Osteocyte (in vitro differentiated cells): ENCODE results near the gene TRAF2. TPM values are rescaled to one million over a fixed set of nuclear protein-coding genes. Genes with fewer than 3 reads are reported as not detected.

Source experiments
- DNase-seq: peaks from one replicate; pipeline ENCODE4 v3.0.0; 2021; ENCODE audit warnings: mixed read lengths; ENCODE audit not compliant: unreplicated experiment; ENCODE audit errors: extremely low spot score
- H3K27ac Mint-ChIP-seq: one replicate; pipeline ENCODE4 v1.8.0; 2021; ENCODE audit warnings: mild to moderate bottlenecking, mixed read lengths; ENCODE audit not compliant: unreplicated experiment
- H3K27me3 Mint-ChIP-seq: one replicate; pipeline ENCODE4 v1.8.0; 2021; ENCODE audit warnings: mixed read lengths; ENCODE audit not compliant: unreplicated experiment
- H3K36me3 Mint-ChIP-seq: one replicate; pipeline ENCODE4 v1.8.0; 2021; ENCODE audit warnings: mixed read lengths; ENCODE audit not compliant: unreplicated experiment
- H3K4me1 Mint-ChIP-seq: one replicate; pipeline ENCODE4 v1.8.0; 2021; ENCODE audit warnings: mixed read lengths; ENCODE audit not compliant: unreplicated experiment
- H3K4me3 Mint-ChIP-seq: one replicate; pipeline ENCODE4 v1.8.0; 2021; ENCODE audit warnings: mild to moderate bottlenecking, moderate library complexity, mixed read lengths; ENCODE audit not compliant: unreplicated experiment
- H3K9me3 Mint-ChIP-seq: one replicate; pipeline ENCODE4 v1.8.0; 2021; ENCODE audit warnings: mixed read lengths; ENCODE audit not compliant: unreplicated experiment
- total RNA-seq: library from RNA; stranded (reverse); gene quantifications from 2 replicates; pipeline ENCODE4 v1.2.1, GENCODE V29; 2021
- TF ChIP-seq, protein P1 (sequence below): fragments of 200-600 bp; sonication (generic); IDR thresholded peaks from 2 replicates; pipeline ENCODE4 v1.5.0; 2021; ENCODE audit warnings: antibody characterized with exemption, mild to moderate bottlenecking, moderate library complexity

Gene TRAF2
- total RNA-seq, 1 donor from 2014 or later: 14.4 TPM

DNA sequence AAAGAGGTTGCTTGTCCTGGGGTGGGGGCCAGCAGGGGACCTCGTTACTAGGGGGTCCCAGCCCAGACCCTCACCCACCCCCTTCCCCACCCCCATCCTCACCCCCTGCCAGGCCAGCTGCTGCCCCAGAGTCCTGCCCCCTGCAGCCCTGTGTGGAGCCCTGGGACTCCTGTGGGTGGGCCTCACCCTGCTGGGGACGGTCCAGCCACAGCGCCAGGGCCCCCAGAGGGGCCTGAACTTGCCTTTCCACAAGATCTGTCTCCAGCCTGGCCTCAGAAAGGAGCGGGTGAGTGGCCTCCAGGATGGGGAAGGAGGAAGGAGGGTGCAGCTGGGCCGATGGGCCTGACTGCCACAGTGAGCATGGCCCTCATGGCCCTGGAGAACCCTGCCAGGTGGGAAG is 83.5 kb downstream of the TRAF2 start:
- H3K4me1 Mint-ChIP-seq: no peaks in the 10 kb centered on the region
- no peak overlapping the region for H3K27ac Mint-ChIP-seq
- H3K9me3 Mint-ChIP-seq: no peaks in the 10 kb centered on the region
- no peak for DNase-seq
- H3K4me3 Mint-ChIP-seq: no peak overlapping the region
- peaks cover 3% of the 10 kb centered on the region for H3K27me3 Mint-ChIP-seq
- no peaks in the 10 kb centered on the region for H3K36me3 Mint-ChIP-seq
- TF ChIP-seq, protein P1, sequence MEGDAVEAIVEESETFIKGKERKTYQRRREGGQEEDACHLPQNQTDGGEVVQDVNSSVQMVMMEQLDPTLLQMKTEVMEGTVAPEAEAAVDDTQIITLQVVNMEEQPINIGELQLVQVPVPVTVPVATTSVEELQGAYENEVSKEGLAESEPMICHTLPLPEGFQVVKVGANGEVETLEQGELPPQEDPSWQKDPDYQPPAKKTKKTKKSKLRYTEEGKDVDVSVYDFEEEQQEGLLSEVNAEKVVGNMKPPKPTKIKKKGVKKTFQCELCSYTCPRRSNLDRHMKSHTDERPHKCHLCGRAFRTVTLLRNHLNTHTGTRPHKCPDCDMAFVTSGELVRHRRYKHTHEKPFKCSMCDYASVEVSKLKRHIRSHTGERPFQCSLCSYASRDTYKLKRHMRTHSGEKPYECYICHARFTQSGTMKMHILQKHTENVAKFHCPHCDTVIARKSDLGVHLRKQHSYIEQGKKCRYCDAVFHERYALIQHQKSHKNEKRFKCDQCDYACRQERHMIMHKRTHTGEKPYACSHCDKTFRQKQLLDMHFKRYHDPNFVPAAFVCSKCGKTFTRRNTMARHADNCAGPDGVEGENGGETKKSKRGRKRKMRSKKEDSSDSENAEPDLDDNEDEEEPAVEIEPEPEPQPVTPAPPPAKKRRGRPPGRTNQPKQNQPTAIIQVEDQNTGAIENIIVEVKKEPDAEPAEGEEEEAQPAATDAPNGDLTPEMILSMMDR: no peak

DNA sequence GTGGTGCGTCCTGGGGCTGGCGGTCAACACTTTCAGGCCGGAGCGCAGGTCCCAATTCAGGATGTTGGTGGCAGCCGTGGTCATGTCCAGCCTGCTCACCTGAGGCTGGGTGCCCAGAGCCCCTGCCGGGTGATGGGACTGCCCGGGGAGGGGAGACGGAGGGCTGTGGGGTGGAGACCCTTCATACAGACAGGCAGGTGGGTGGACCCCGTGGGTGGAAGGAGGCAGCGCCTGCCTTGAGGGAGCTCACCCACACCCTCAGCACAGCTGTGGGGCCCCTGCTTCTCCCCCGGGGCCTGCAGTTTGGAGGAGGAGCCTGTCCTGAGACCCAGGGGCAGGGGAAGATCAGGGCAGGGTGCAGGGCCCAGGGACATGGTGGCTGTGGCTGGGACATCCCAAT is 84.0 kb downstream of the TRAF2 start:
- Mint-ChIP-seq H3K36me3 (no peaks in the 10 kb centered on the region), H3K27me3 (peaks cover 3% of the 10 kb centered on the region), H3K4me1 (peaks cover 3% of the 10 kb centered on the region), H3K4me3 (no peak overlapping the region), H3K9me3 (no peaks in the 10 kb centered on the region), H3K27ac (no peak overlapping the region)
- TF ChIP-seq, protein P1: no peak
- DNase-seq: no peak

DNA sequence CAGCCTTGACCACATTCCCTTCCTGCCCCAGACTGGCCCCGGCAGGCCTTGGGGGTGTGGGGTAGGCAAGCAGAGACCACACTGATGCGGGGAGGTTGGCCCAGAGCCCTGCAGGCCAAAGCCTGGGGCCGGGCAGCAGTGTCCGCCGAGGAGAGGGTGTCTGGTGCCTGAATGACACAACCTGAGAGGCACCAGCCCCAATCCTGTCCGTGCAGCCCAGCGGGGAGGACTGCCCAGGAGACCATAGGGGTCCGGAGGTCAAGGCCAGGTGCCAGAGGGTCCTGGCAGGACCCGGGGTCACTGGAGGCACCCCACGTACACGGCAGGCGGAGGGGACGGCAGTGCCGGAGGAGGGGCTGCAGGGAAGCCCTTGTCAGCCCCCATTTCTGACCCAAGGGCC is 85.4 kb downstream of the TRAF2 start:
- H3K4me1 Mint-ChIP-seq: peaks cover 4% of the 10 kb centered on the region
- H3K36me3 Mint-ChIP-seq: no peaks in the 10 kb centered on the region
- no peak for DNase-seq
- no peaks in the 10 kb centered on the region for H3K27me3 Mint-ChIP-seq
- TF ChIP-seq, protein P1: no peak
- no peaks in the 10 kb centered on the region for H3K9me3 Mint-ChIP-seq
- H3K4me3 Mint-ChIP-seq: no peak overlapping the region
- H3K27ac Mint-ChIP-seq: no peak overlapping the region

DNA sequence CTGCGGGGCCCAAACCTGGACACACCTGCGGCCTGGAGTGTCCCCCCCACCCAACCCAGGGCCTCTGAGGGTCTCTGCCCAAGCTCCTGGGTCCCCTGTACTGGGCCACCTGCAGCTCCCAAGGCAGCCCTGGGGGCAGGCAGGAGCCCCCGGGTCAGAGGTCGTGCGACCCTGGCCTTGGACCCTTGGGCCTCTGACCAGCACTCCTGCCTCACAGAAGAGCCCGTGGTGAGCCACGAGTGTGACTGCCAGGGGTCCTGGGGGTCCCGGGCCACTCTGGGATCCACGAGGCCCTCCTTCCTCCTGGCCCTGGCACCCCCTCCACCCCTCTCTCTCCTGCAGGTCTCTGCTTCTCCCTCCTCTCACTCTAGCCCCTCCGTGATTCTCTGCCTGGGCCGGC is 86.0 kb downstream of the TRAF2 start:
- Mint-ChIP-seq H3K4me3 (no peak overlapping the region), H3K36me3 (no peaks in the 10 kb centered on the region), H3K9me3 (no peaks in the 10 kb centered on the region), H3K4me1 (peaks cover 4% of the 10 kb centered on the region), H3K27me3 (no peaks in the 10 kb centered on the region), H3K27ac (no peak overlapping the region)
- TF ChIP-seq, protein P1: no peak
- DNase-seq: no peak

DNA sequence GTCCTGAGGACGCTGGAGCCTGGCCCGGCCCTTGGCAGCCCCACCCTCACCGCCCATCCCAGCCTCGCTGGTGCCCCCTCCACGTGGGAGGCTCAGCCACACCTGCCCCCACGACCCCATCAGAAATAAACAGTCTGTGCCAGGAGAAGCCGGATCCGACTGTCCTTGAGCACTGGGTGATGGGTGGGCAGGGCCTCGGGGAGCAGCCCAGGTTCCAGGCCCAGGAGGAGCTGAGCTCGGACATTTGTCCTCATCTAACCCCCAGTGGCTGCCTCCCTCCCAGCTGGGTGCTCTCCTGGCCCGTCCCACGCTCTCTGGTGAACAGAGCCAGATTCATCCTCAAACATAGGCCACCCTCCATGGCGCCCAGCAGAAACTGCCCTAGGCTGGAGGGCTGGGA is 86.4 kb downstream of the TRAF2 start:
- Mint-ChIP-seq H3K27me3 (no peaks in the 10 kb centered on the region), H3K4me3 (no peak overlapping the region), H3K9me3 (no peaks in the 10 kb centered on the region), H3K27ac (no peak overlapping the region), H3K36me3 (no peaks in the 10 kb centered on the region), H3K4me1 (peaks cover 4% of the 10 kb centered on the region)
- no peak for DNase-seq
- TF ChIP-seq, protein P1: no peak
